GM23338 (cell line): ENCODE data around the gene MAPKAPK3. TPM values are rescaled to one million over a fixed set of nuclear protein-coding genes. Genes with fewer than 3 reads are reported as not detected.

ENCODE experiments used
- ATAC-seq: fragments of 200-7000 bp; cut with Tn5 transposase; 3 replicates; pipeline ENCODE4 v1.9.1; 2020
- DNase-seq: peaks from one replicate; pipeline ENCODE4 v3.0.0-alpha.2; 2015; ENCODE audit warnings: low spot score
- H2AFZ ChIP-seq: fragments of 200-600 bp; sonication (generic); 2 replicates; pipeline ENCODE4 v1.8.0; 2016; ENCODE audit warnings: antibody characterized with exemption, mild to moderate bottlenecking, moderate library complexity
- H3F3A ChIP-seq: fragments of 200-600 bp; sonication (generic); replicated peaks from 2 replicates; pipeline ENCODE4 v1.8.0; 2017; ENCODE audit warnings: antibody characterized with exemption, mixed run types, low read depth
- H3K27ac ChIP-seq: fragments of 200-600 bp; sonication (generic); 2 replicates; pipeline ENCODE4 v1.6.1; 2016; ENCODE audit warnings: low read depth
- H3K27me3 ChIP-seq: fragments of 200-600 bp; sonication (generic); 2 replicates; pipeline ENCODE4 v1.8.0; 2016; ENCODE audit warnings: mild to moderate bottlenecking, mixed run types, moderate library complexity; ENCODE audit not compliant: insufficient read depth
- H3K36me3 ChIP-seq: fragments of 200-600 bp; sonication (generic); 2 replicates; pipeline ENCODE4 v1.8.0; 2016; ENCODE audit warnings: mild to moderate bottlenecking; ENCODE audit not compliant: insufficient read depth
- H3K4me1 ChIP-seq: fragments of 200-600 bp; sonication (generic); 2 replicates; pipeline ENCODE4 v1.8.0; 2016; ENCODE audit warnings: mild to moderate bottlenecking, moderate library complexity; ENCODE audit not compliant: insufficient read depth
- H3K4me2 ChIP-seq: fragments of 200-600 bp; sonication (generic); 2 replicates; pipeline ENCODE4 v1.7.1; 2017; ENCODE audit warnings: mixed run types
- H3K4me3 ChIP-seq: fragments of 200-600 bp; sonication (generic); 2 replicates; pipeline ENCODE4 v1.6.1; 2016; ENCODE audit warnings: mixed run types
- H3K79me2 ChIP-seq: fragments of 200-600 bp; sonication (generic); replicated peaks from 2 replicates; pipeline ENCODE4 v1.8.0; 2017; ENCODE audit warnings: mild to moderate bottlenecking; ENCODE audit not compliant: insufficient read depth
- H3K9me2 ChIP-seq: fragments of 200-600 bp; sonication (generic); 2 replicates; pipeline ENCODE4 v1.8.0; 2017; ENCODE audit not compliant: insufficient read depth
- H4K20me1 ChIP-seq: fragments of 200-600 bp; sonication (generic); replicated peaks from 2 replicates; pipeline ENCODE4 v1.8.0; 2017; ENCODE audit warnings: mild to moderate bottlenecking; ENCODE audit not compliant: insufficient read depth
- H3K27ac Mint-ChIP-seq: 2 replicates; pipeline ENCODE4 v1.8.0; 2020; ENCODE audit warnings: inconsistent platforms, mild to moderate bottlenecking, moderate library complexity, mixed read lengths
- H3K27me3 Mint-ChIP-seq: 3 replicates; pipeline ENCODE4 v1.8.0; 2022; ENCODE audit warnings: low read depth, mild to moderate bottlenecking, moderate library complexity, mixed read lengths, inconsistent platforms; ENCODE audit not compliant: insufficient read depth, poor library complexity
- H3K36me3 Mint-ChIP-seq: 3 replicates; pipeline ENCODE4 v1.8.0; 2021; ENCODE audit warnings: low read depth, mild to moderate bottlenecking, inconsistent platforms, moderate library complexity, mixed read lengths
- H3K4me1 Mint-ChIP-seq: 3 replicates; pipeline ENCODE4 v1.8.0; 2020; ENCODE audit warnings: mild to moderate bottlenecking, inconsistent platforms, mixed read lengths
- H3K4me3 Mint-ChIP-seq: 3 replicates; pipeline ENCODE4 v1.8.0; 2021; ENCODE audit warnings: moderate library complexity, mild to moderate bottlenecking, inconsistent platforms, mixed read lengths
- H3K9me3 Mint-ChIP-seq: 3 replicates; pipeline ENCODE4 v1.8.0; 2020; ENCODE audit warnings: moderate library complexity, mild to moderate bottlenecking, inconsistent platforms, mixed read lengths
- NANOG ChIP-seq: IDR thresholded peaks from 2 replicates; pipeline ENCODE4 v1.6.1; 2016; ENCODE audit warnings: antibody characterized with exemption, borderline replicate concordance
- STAT1 ChIP-seq: IDR thresholded peaks from one replicate; pipeline ENCODE4 v1.6.1; 2016; ENCODE audit warnings: antibody characterized with exemption; ENCODE audit not compliant: unreplicated experiment
- ZNF462 ChIP-seq: fragments of 250-450 bp; sonication (Bioruptor Pico); IDR thresholded peaks from 2 replicates; pipeline ENCODE4 v1.5.0; 2020; ENCODE audit warnings: mild to moderate bottlenecking, moderate library complexity
- polyA plus RNA-seq: library from polyadenylated mRNA; unstranded; fragments of >200 nt; fragmentation: Nextera tagmentation; extraction: Ambion mirVana; gene quantifications from 2 replicates; pipeline ENCODE4 v1.2.1, GENCODE V29; 2016
- total RNA-seq: library from RNA; depleted of rRNA; stranded (reverse); fragments of >200 nt; shearing (Covaris generic); gene quantifications from 2 replicates; pipeline ENCODE4 v1.2.3, GENCODE V29; 2014
- TF ChIP-seq, protein P1 (sequence below): IDR thresholded peaks from 2 replicates; pipeline ENCODE4 v1.6.1; 2016; ENCODE audit warnings: antibody characterized with exemption

MAPKAPK3 gene
- total and polyA plus RNA-seq, 2 experiments from 2014 or later: 16.5 to 51.1 TPM

DNA sequence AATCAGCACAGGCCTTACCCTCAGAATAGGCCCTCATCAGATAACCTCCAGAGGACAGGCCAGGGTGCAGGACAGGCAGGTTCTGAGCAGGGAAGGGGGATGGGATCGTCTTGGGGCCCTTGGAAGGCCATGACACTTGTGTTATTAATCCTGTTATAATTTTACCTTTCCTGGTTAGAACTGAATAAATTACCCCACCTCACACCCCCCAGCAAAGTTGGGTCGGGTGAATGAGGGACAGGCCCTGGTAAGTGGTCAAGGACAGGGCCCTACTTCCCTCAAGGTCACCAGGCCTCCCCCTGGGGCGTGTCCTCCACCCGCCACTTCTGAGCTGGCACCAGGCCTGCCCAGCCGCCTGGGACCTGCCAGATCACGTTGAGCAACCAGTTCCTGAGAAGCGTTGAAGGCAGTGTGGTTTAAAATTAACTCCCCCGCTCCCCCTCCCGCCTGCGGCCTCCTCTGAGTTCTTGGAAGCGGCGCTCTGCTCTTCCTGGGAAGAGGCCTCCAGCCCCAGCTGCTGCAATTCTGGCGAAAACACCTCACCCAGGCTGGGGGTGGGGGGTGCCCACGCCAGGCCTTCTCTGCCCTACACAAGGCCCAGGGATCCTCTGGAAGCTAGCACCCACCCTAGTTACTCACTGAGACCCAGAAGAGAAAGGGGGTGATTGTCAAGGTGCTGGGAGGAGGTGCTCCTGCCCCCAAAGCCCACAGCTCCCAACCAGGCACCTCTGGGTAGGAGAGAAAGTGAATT lies 15.9 kb upstream of the MAPKAPK3 start:
- H3K9me3 Mint-ChIP-seq: no peaks in the 10 kb centered on the region
- H3K4me2 ChIP-seq: no peak overlapping the region
- H3K27me3 Mint-ChIP-seq: peaks cover 4% of the 10 kb centered on the region
- no peak overlapping the region for H2AFZ ChIP-seq
- H4K20me1 ChIP-seq: no peaks in the 10 kb centered on the region
- H3K27ac ChIP-seq: no peak overlapping the region
- H3K36me3 Mint-ChIP-seq: no peaks in the 10 kb centered on the region
- no peaks in the 10 kb centered on the region for H3K79me2 ChIP-seq
- DNase-seq (peak; percentile 30), ATAC-seq (peak; percentile 44)
- H3K27ac Mint-ChIP-seq: no peak overlapping the region
- no peaks in the 10 kb centered on the region; the same call in 2 of the 3 replicates for H3K4me1 Mint-ChIP-seq
- no peaks in the 10 kb centered on the region for H3K9me2 ChIP-seq
- H3K4me3 ChIP-seq: no peak overlapping the region
- no peaks in the 10 kb centered on the region for H3F3A ChIP-seq
- 0 out of 2 replicates have a peak, but pooled peaks cover under 1% of the 10 kb centered on the region for H3K27me3 ChIP-seq
- no peaks in the 10 kb centered on the region for H3K36me3 ChIP-seq
- TF ChIP-seq NANOG (no peak), ZNF462 (CRISPR knock-in tag) (no peak), STAT1 (no peak)
- TF ChIP-seq, protein P1, sequence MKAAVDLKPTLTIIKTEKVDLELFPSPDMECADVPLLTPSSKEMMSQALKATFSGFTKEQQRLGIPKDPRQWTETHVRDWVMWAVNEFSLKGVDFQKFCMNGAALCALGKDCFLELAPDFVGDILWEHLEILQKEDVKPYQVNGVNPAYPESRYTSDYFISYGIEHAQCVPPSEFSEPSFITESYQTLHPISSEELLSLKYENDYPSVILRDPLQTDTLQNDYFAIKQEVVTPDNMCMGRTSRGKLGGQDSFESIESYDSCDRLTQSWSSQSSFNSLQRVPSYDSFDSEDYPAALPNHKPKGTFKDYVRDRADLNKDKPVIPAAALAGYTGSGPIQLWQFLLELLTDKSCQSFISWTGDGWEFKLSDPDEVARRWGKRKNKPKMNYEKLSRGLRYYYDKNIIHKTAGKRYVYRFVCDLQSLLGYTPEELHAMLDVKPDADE: no peak
- no peaks in the 10 kb centered on the region for H3K4me1 ChIP-seq
- H3K4me3 Mint-ChIP-seq: no peak overlapping the region
